Ovary (tissue), 3 donors: Measurements from ENCODE around the gene UTP15.

Source experiments
- CTCF ChIP-seq, 3 donors: fragments of 450-650 bp in 2 of 3; fragments of 200-600 bp in 1 of 3; IDR thresholded peaks; one replicate each; pipeline versions ENCODE4 v1.5.1 to v1.8.0; 2016 to 2022; ENCODE audit warnings: antibody characterized with exemption in 3 of 3, mild to moderate bottlenecking in 1 of 3
- EP300 ChIP-seq: sonication (generic); formaldehyde crosslinking; IDR thresholded peaks from one replicate; pipeline ENCODE4 v1.6.1; 2017; ENCODE audit warnings: antibody characterized with exemption
- POLR2A ChIP-seq: fragments of 450-650 bp; IDR thresholded peaks from one replicate; pipeline ENCODE4 v1.6.1; 2017; ENCODE audit warnings: antibody characterized with exemption, mild to moderate bottlenecking, moderate library complexity
- donor health status: DM: no; HTN: no; CAD: no.

- TF ChIP-seq POLR2A (no peak), CTCF (IDR thresholded peaks at IDR 0.05) (no peak), EP300 (no peak)
Observed at GRCh38 chr5:73531356-73531755, 34.2 kb upstream of the UTP15 start.
